H9 (cell line): Measurements from ENCODE around the gene IFI44L. TPM values are rescaled to one million over a fixed set of nuclear protein-coding genes. Genes with fewer than 3 reads are reported as not detected.

Source experiments
- DNase-seq: peaks from one replicate; pipeline ENCODE4 v3.0.0-alpha.2; 2017
- H2AFZ ChIP-seq: one replicate; pipeline ENCODE4 v1.6.1; 2013; ENCODE audit warnings: mild to moderate bottlenecking, low read length, control low read depth, moderate library complexity
- H2AK5ac ChIP-seq: 2 replicates; pipeline ENCODE4 v1.6.1; 2013; ENCODE audit warnings: low read length, control low read depth, mixed read lengths; ENCODE audit not compliant: insufficient read length
- H2BK120ac ChIP-seq: one replicate; pipeline ENCODE4 v1.6.1; 2013; ENCODE audit warnings: low read depth, mild to moderate bottlenecking, low read length, control low read depth, inconsistent platforms; ENCODE audit not compliant: poor library complexity, severe bottlenecking
- H2BK12ac ChIP-seq: 2 replicates; pipeline ENCODE4 v1.6.1; 2013; ENCODE audit warnings: low read length, control low read depth, mixed read lengths, low read depth; ENCODE audit not compliant: insufficient read length
- H2BK15ac ChIP-seq: 2 replicates; pipeline ENCODE4 v1.6.1; 2013; ENCODE audit warnings: low read depth, low read length, control low read depth
- H2BK20ac ChIP-seq: one replicate; pipeline ENCODE4 v1.6.1; 2013; ENCODE audit warnings: low read depth, mild to moderate bottlenecking, low read length, control low read depth, inconsistent platforms; ENCODE audit not compliant: poor library complexity, severe bottlenecking
- H2BK5ac ChIP-seq: 2 replicates; pipeline ENCODE4 v1.6.1; 2013; ENCODE audit warnings: low read length, control low read depth, mixed read lengths; ENCODE audit not compliant: insufficient read length
- H3K14ac ChIP-seq: 2 replicates; pipeline ENCODE4 v1.6.1; 2013; ENCODE audit warnings: low read length, control low read depth; ENCODE audit not compliant: insufficient read depth
- H3K18ac ChIP-seq: 2 replicates; pipeline ENCODE4 v1.6.1; 2013; ENCODE audit warnings: low read depth, mild to moderate bottlenecking, mixed read lengths, low read length, control low read depth; ENCODE audit not compliant: insufficient read length
- H3K23ac ChIP-seq: 2 replicates; pipeline ENCODE4 v1.6.1; 2013; ENCODE audit warnings: low read length, control low read depth, mixed read lengths, low read depth; ENCODE audit not compliant: insufficient read length
- H3K23me2 ChIP-seq: 2 replicates; pipeline ENCODE4 v1.6.1; 2013; ENCODE audit warnings: low read depth, mild to moderate bottlenecking, mixed read lengths, low read length, control low read depth; ENCODE audit not compliant: insufficient read length, poor library complexity, severe bottlenecking
- H3K27ac ChIP-seq: 2 replicates; pipeline ENCODE4 v1.5.1; 2013; ENCODE audit warnings: low read length, control low read depth, mixed read lengths, low read depth; ENCODE audit not compliant: insufficient read length
- H3K27me3 ChIP-seq: 2 replicates; pipeline ENCODE4 v1.6.1; 2013; ENCODE audit warnings: low read length, control low read depth, inconsistent platforms; ENCODE audit not compliant: insufficient read depth
- H3K4ac ChIP-seq: 2 replicates; pipeline ENCODE4 v1.6.1; 2013; ENCODE audit warnings: low read depth, mild to moderate bottlenecking, control low read depth, inconsistent platforms, low read length, moderate library complexity
- H3K4me1 ChIP-seq: 2 replicates; pipeline ENCODE4 v1.6.1; 2013; ENCODE audit warnings: low read length, control low read depth, inconsistent platforms; ENCODE audit not compliant: insufficient read depth
- H3K4me2 ChIP-seq: 2 replicates; pipeline ENCODE4 v1.6.1; 2013; ENCODE audit warnings: low read length, control low read depth, mixed read lengths; ENCODE audit not compliant: insufficient read length, insufficient read depth
- H3K56ac ChIP-seq: 2 replicates; pipeline ENCODE4 v1.6.1; 2013; ENCODE audit warnings: low read depth, mild to moderate bottlenecking, mixed read lengths, low read length, control low read depth; ENCODE audit not compliant: insufficient read length
- H3K79me1 ChIP-seq: 2 replicates; pipeline ENCODE4 v1.6.1; 2013; ENCODE audit warnings: low read depth, mild to moderate bottlenecking, moderate library complexity, low read length, control low read depth, inconsistent platforms; ENCODE audit not compliant: insufficient read depth, poor library complexity, severe bottlenecking
- H3K79me2 ChIP-seq: 2 replicates; pipeline ENCODE4 v1.6.1; 2013; ENCODE audit warnings: low read length, control low read depth, inconsistent platforms; ENCODE audit not compliant: insufficient read depth
- H3K9ac ChIP-seq: 2 replicates; pipeline ENCODE4 v1.6.1; 2013; ENCODE audit warnings: low read length, control low read depth, mixed read lengths; ENCODE audit not compliant: insufficient read length; ENCODE audit errors: extremely low read depth
- H3K9me3 ChIP-seq: one replicate; pipeline ENCODE4 v1.6.1; 2013; ENCODE audit warnings: low read depth, low read length, inconsistent platforms; ENCODE audit not compliant: control insufficient read depth
- H3T11ph ChIP-seq: one replicate; pipeline ENCODE4 v1.6.1; 2013; ENCODE audit warnings: mild to moderate bottlenecking, low read length, control low read depth, inconsistent platforms
- H4K20me1 ChIP-seq: one replicate; pipeline ENCODE4 v1.6.1; 2013; ENCODE audit not compliant: control insufficient read depth, insufficient read length, insufficient read depth
- H4K5ac ChIP-seq: 2 replicates; pipeline ENCODE4 v1.6.1; 2013; ENCODE audit warnings: low read depth, mild to moderate bottlenecking, mixed read lengths, low read length, control low read depth; ENCODE audit not compliant: insufficient read length
- H4K8ac ChIP-seq: replicated peaks from 2 replicates; pipeline ENCODE4 v1.6.1; 2013; ENCODE audit warnings: low read length, control low read depth, mixed read lengths, low read depth; ENCODE audit not compliant: insufficient read length
- H4K91ac ChIP-seq: 2 replicates; pipeline ENCODE4 v1.6.1; 2013; ENCODE audit warnings: low read depth, mild to moderate bottlenecking, moderate library complexity, mixed read lengths, low read length, control low read depth; ENCODE audit not compliant: insufficient read length
- H3K27ac Mint-ChIP-seq, 3 experiments: 2 replicates in 2 of 3; 3 replicates in 1 of 3; pipeline ENCODE4 v1.8.0; 2020 to 2021; ENCODE audit warnings: mixed read lengths in 3 of 3, mild to moderate bottlenecking in 1 of 3, moderate library complexity in 1 of 3
- H3K27me3 Mint-ChIP-seq: 2 replicates; pipeline ENCODE4 v1.8.0; 2021; ENCODE audit warnings: low read depth, mild to moderate bottlenecking, moderate library complexity, mixed read lengths
- H3K36me3 Mint-ChIP-seq, 3 experiments: 2 replicates in 2 of 3; 3 replicates in 1 of 3; pipeline ENCODE4 v1.8.0; 2020 to 2021; ENCODE audit warnings: low read depth in 3 of 3, mixed read lengths in 3 of 3; ENCODE audit not compliant: insufficient read depth in 1 of 3
- H3K4me1 Mint-ChIP-seq, 2 experiments: 2 replicates each; pipeline ENCODE4 v1.8.0; 2020; ENCODE audit warnings: mixed read lengths in 2 of 2
- H3K4me3 Mint-ChIP-seq, 2 experiments: 2 replicates in 1 of 2; 3 replicates in 1 of 2; pipeline ENCODE4 v1.8.0; 2020 to 2021; ENCODE audit warnings: mild to moderate bottlenecking in 2 of 2, mixed read lengths in 2 of 2, moderate library complexity in 1 of 2
- H3K9me3 Mint-ChIP-seq, 2 experiments: 2 replicates in 1 of 2; 3 replicates in 1 of 2; pipeline ENCODE4 v1.8.0; 2020; ENCODE audit warnings: mild to moderate bottlenecking in 2 of 2, mixed read lengths in 2 of 2, moderate library complexity in 1 of 2
- WGBS: extraction: QIAGEN DNeasy Blood & Tissue Kit; methylation state at CpG from one replicate; pipeline ENCODE4 v1.1.7; 2013; ENCODE audit warnings: missing lambda C conversion rate, low lambda C conversion rate, mixed read lengths; ENCODE audit not compliant: insufficient read length; ENCODE audit errors: extremely low coverage; 5-methylcytosine and 5-hydroxymethylcytosine counted together
- total RNA-seq: library from RNA; stranded (reverse); gene quantifications from 2 replicates; pipeline ENCODE4 v1.2.1, GENCODE V29; 2021
- TF ChIP-seq, protein P1 (sequence below): fragments of 200-600 bp; sonication (generic); conservative IDR thresholded peaks from 3 replicates; pipeline ENCODE4 v1.8.0; 2021; ENCODE audit warnings: antibody characterized with exemption, mild to moderate bottlenecking

The IFI44L gene
- total RNA-seq, 1 experiment from 2014 or later, result not detected

GRCh38 chr1:78672428-78672827, 52.2 kb downstream of the IFI44L start:
- Histone ChIP-seq H3K4ac (no peak overlapping the region), H3K4me2 (no peak overlapping the region), H4K20me1 (no peaks in the 10 kb centered on the region), H3K79me1 (no peaks in the 10 kb centered on the region), H2AK5ac (no peak overlapping the region), H4K5ac (no peak overlapping the region), H3T11ph (no peak overlapping the region), H2BK15ac (no peak overlapping the region), H3K4me1 (no peaks in the 10 kb centered on the region), H2BK12ac (no peak overlapping the region), H3K14ac (no peak overlapping the region), H3K9ac (no peak overlapping the region), H2BK120ac (no peak overlapping the region), H3K56ac (no peak overlapping the region), H4K8ac (no peak overlapping the region), H3K23ac (no peak overlapping the region), H3K23me2 (no peaks in the 10 kb centered on the region), H3K27me3 (no peaks in the 10 kb centered on the region), H2BK5ac (no peak overlapping the region), H3K27ac (no peak overlapping the region), H3K18ac (no peak overlapping the region), H2AFZ (no peak overlapping the region), H2BK20ac (no peak overlapping the region), H3K79me2 (no peaks in the 10 kb centered on the region), H4K91ac (no peak overlapping the region), H3K9me3 (no peaks in the 10 kb centered on the region)
- Mint-ChIP-seq H3K27ac (no peak overlapping the region), H3K4me3 (no peak overlapping the region), H3K27me3 (peaks cover 13% of the 10 kb centered on the region; the same call in 1 of the 2 replicates), H3K9me3 (no peaks in the 10 kb centered on the region), H3K36me3 (no peaks in the 10 kb centered on the region), H3K4me1 (no peaks in the 10 kb centered on the region)
- DNase-seq, result no peak
- no CpG with 5 or more reads among the region's 1 CpG for WGBS
- TF ChIP-seq, protein P1, sequence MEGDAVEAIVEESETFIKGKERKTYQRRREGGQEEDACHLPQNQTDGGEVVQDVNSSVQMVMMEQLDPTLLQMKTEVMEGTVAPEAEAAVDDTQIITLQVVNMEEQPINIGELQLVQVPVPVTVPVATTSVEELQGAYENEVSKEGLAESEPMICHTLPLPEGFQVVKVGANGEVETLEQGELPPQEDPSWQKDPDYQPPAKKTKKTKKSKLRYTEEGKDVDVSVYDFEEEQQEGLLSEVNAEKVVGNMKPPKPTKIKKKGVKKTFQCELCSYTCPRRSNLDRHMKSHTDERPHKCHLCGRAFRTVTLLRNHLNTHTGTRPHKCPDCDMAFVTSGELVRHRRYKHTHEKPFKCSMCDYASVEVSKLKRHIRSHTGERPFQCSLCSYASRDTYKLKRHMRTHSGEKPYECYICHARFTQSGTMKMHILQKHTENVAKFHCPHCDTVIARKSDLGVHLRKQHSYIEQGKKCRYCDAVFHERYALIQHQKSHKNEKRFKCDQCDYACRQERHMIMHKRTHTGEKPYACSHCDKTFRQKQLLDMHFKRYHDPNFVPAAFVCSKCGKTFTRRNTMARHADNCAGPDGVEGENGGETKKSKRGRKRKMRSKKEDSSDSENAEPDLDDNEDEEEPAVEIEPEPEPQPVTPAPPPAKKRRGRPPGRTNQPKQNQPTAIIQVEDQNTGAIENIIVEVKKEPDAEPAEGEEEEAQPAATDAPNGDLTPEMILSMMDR, result no peak
